NCI-H446 (cell line): ENCODE data around the gene TASP1.

Experiments
- DNase-seq, 2 experiments: peaks; one replicate each; lab custom pipeline; 2025; lab: John Stamatoyannopoulos, UW

The TASP1 gene

GRCh38 chr20:13436530-13436929 is 202.2 kb downstream of the TASP1 start:
- DNase-seq: no peak

GRCh38 chr20:13432126-13432525 is 206.6 kb downstream of the TASP1 start:
- no peak for DNase-seq

GRCh38 chr20:13430346-13431002 is 208.3 kb downstream of the TASP1 start:
- no peak for DNase-seq

- DNase-seq: no peak
Measured at GRCh38 chr20:13428684-13429083, 210.0 kb downstream of the TASP1 start.

GRCh38 chr20:13426870-13427269 is 211.9 kb downstream of the TASP1 start:
- DNase-seq: no peak

- DNase-seq: no peak
Measured at GRCh38 chr20:13425381-13426135, 213.2 kb downstream of the TASP1 start.

GRCh38 chr20:13424174-13424833 is 214.4 kb downstream of the TASP1 start:
- no peak for DNase-seq

- DNase-seq: no peak
Measured at GRCh38 chr20:13423472-13424173, 215.1 kb downstream of the TASP1 start.

GRCh38 chr20:13422637-13423036 is 216.1 kb downstream of the TASP1 start:
- DNase-seq: no peak

GRCh38 chr20:13420625-13421024 is 218.1 kb downstream of the TASP1 start:
- no peak for DNase-seq

- DNase-seq: no peak
Measured at GRCh38 chr20:13419477-13419876, 219.3 kb downstream of the TASP1 start.

GRCh38 chr20:13418263-13419229 is 220.2 kb downstream of the TASP1 start:
- no peak for DNase-seq

GRCh38 chr20:13416531-13416930 is 222.2 kb downstream of the TASP1 start:
- no peak for DNase-seq

- peak in 1 of 2 experiments; percentile 20 for DNase-seq
Measured at GRCh38 chr20:13412806-13413445, 225.8 kb downstream of the TASP1 start.

- no peak for DNase-seq
Measured at GRCh38 chr20:13404293-13404692, 234.4 kb downstream of the TASP1 start.

GRCh38 chr20:13403453-13403852 is 235.3 kb downstream of the TASP1 start:
- DNase-seq: no peak

- no peak for DNase-seq
Measured at GRCh38 chr20:13402986-13403385, 235.7 kb downstream of the TASP1 start.

GRCh38 chr20:13402171-13402760 is 236.5 kb downstream of the TASP1 start:
- no peak for DNase-seq

GRCh38 chr20:13401596-13401995 is 237.1 kb downstream of the TASP1 start:
- no peak for DNase-seq

- DNase-seq: no peak
Measured at GRCh38 chr20:13400453-13400852, 238.3 kb downstream of the TASP1 start.
